Thymus (tissue), 11 donors: ENCODE measurements around the gene SUMF1. TPM values are rescaled to one million over a fixed set of nuclear protein-coding genes. Genes with fewer than 3 reads are reported as not detected.

Experiments
- DNase-seq, 9 donors: peaks; one replicate each; pipeline ENCODE4 v3.0.0-alpha.2; 2013; ENCODE audit warnings: low spot score in 9 of 9, low read depth in 6 of 9, missing footprints in 1 of 9
- H3K27ac ChIP-seq, 2 donors: one replicate each; pipeline ENCODE4 v1.5.1; 2013; ENCODE audit warnings: control low read depth in 1 of 2, low read depth in 1 of 2, low read length in 1 of 2, mild to moderate bottlenecking in 1 of 2, moderate library complexity in 1 of 2
- H3K27me3 ChIP-seq, 2 donors: one replicate each; pipeline ENCODE4 v1.5.1; 2013; ENCODE audit warnings: low read length in 1 of 2; ENCODE audit not compliant: control insufficient read depth in 2 of 2, insufficient read depth in 1 of 2
- H3K36me3 ChIP-seq, 2 donors: one replicate each; pipeline ENCODE4 v1.5.1; 2013; ENCODE audit warnings: low read length in 1 of 2, mild to moderate bottlenecking in 1 of 2, moderate library complexity in 1 of 2; ENCODE audit not compliant: control insufficient read depth in 2 of 2, insufficient read depth in 2 of 2
- H3K4me1 ChIP-seq, 2 donors: one replicate each; pipeline ENCODE4 v1.5.1; 2013; ENCODE audit warnings: low read length in 2 of 2; ENCODE audit not compliant: control insufficient read depth in 2 of 2, insufficient read depth in 2 of 2
- H3K4me3 ChIP-seq, 2 donors: one replicate each; pipeline ENCODE4 v1.5.1; 2013; ENCODE audit warnings: low read length in 2 of 2, control low read depth in 1 of 2, mild to moderate bottlenecking in 1 of 2
- H3K9me3 ChIP-seq, 2 donors: one replicate each; pipeline ENCODE4 v1.5.1; 2013; ENCODE audit warnings: low read length in 1 of 2, mild to moderate bottlenecking in 1 of 2; ENCODE audit not compliant: control insufficient read depth in 2 of 2, insufficient read depth in 1 of 2
- WGBS: extraction: QIAGEN DNeasy Blood & Tissue Kit; methylation state at CpG from one replicate; pipeline ENCODE4 v1.1.7; 2013; 5-methylcytosine and 5-hydroxymethylcytosine counted together
- polyA plus RNA-seq: library from polyadenylated mRNA; stranded (reverse); fragments of 200-250 nt; gene quantifications from one replicate; pipeline ENCODE4 v1.2.3, GENCODE V29; 2013
- total RNA-seq: library from RNA; stranded (reverse); fragments of 120-200 nt; gene quantifications from one replicate; pipeline ENCODE4 v1.2.4, GENCODE V29; 2013
- donor health status: healthy.

Gene SUMF1
- total and polyA plus RNA-seq, 2 donors, result 14.1 to 18.6 TPM

- H3K9me3 ChIP-seq, result no peaks in the 10 kb centered on the region
- peak within 1 kb of the TSS; percentile 87 for H3K27ac ChIP-seq
- peaks cover 22 to 30% of the 10 kb centered on the region in 2 donors for H3K4me1 ChIP-seq
- peaks cover 0 to 18% of the 10 kb centered on the region in 2 donors for H3K27me3 ChIP-seq
- WGBS, result under 1% methylated on average over 47 of the region's 47 CpGs
- peaks cover 0 to 5% of the 10 kb centered on the region in 2 donors for H3K36me3 ChIP-seq
- H3K4me3 ChIP-seq, result peak within 1 kb of the TSS; percentile 74 to 90
- DNase-seq, result peak; percentile 97 to 100 (median 99)
Measured at GRCh38 chr3:4493014-4493940, 26.2 kb upstream of the SUMF1 start, which contains the start of gene ITPR1. Gene ITPR1 (plus strand): TSS chr3:4493348. CDS start chr3:4516492, 23,144 bp downstream.

- peak in 2 of 9 donors; percentile 54 to 74 for DNase-seq
- Histone ChIP-seq H3K36me3 (no peaks in the 10 kb centered on the region), H3K4me3 (peak overlapping the region; percentile 74 to 90), H3K27me3 (peaks cover 0 to 18% of the 10 kb centered on the region in 2 donors), H3K27ac (peak overlapping the region; percentile 63 to 74), H3K9me3 (no peaks in the 10 kb centered on the region), H3K4me1 (peaks cover 22 to 30% of the 10 kb centered on the region in 2 donors)
- under 1% methylated on average over 43 of the region's 43 CpGs for WGBS
Measured at GRCh38 chr3:4492208-4493013, 25.3 kb upstream of the SUMF1 start.

GRCh38 chr3:4491855-4492207, 24.8 kb upstream of the SUMF1 start:
- WGBS, result 50% methylated on average over 5 of the region's 5 CpGs
- no peak for DNase-seq
- Histone ChIP-seq H3K27ac (no peak overlapping the region), H3K4me3 (peak overlapping the region; percentile 74 to 90), H3K4me1 (peaks cover 18 to 30% of the 10 kb centered on the region in 2 donors), H3K27me3 (peaks cover 0 to 18% of the 10 kb centered on the region in 2 donors), H3K36me3 (no peaks in the 10 kb centered on the region), H3K9me3 (no peaks in the 10 kb centered on the region)

GRCh38 chr3:4478261-4478660, 11.2 kb upstream of the SUMF1 start:
- H3K27me3 ChIP-seq, result no peaks in the 10 kb centered on the region
- no peaks in the 10 kb centered on the region for H3K36me3 ChIP-seq
- no peaks in the 10 kb centered on the region for H3K4me1 ChIP-seq
- H3K9me3 ChIP-seq, result no peaks in the 10 kb centered on the region
- H3K4me3 ChIP-seq, result no peak overlapping the region
- no peak for DNase-seq
- 74% methylated on average over 3 of the region's 3 CpGs for WGBS
- H3K27ac ChIP-seq, result no peak overlapping the region

- no peaks in the 10 kb centered on the region for H3K4me1 ChIP-seq
- no peaks in the 10 kb centered on the region for H3K36me3 ChIP-seq
- H3K4me3 ChIP-seq, result no peak overlapping the region
- H3K27ac ChIP-seq, result no peak overlapping the region
- H3K9me3 ChIP-seq, result no peaks in the 10 kb centered on the region
- 89% methylated on average over 1 of the region's 1 CpG for WGBS
- no peak for DNase-seq
- peaks cover 0 to 3% of the 10 kb centered on the region in 2 donors for H3K27me3 ChIP-seq
Measured at GRCh38 chr3:4476496-4476895, 9.4 kb upstream of the SUMF1 start.

GRCh38 chr3:4475804-4476203, 8.7 kb upstream of the SUMF1 start:
- Histone ChIP-seq H3K27me3 (peaks cover 0 to 3% of the 10 kb centered on the region in 2 donors), H3K4me1 (no peaks in the 10 kb centered on the region), H3K4me3 (no peak overlapping the region), H3K36me3 (no peaks in the 10 kb centered on the region), H3K27ac (no peak overlapping the region), H3K9me3 (no peaks in the 10 kb centered on the region)
- no peak for DNase-seq

GRCh38 chr3:4474683-4475490, 7.8 kb upstream of the SUMF1 start:
- H3K36me3 ChIP-seq, result no peaks in the 10 kb centered on the region
- WGBS, result 51% methylated on average over 7 of the region's 7 CpGs
- peaks cover 0 to 3% of the 10 kb centered on the region in 2 donors for H3K27me3 ChIP-seq
- no peak overlapping the region for H3K27ac ChIP-seq
- DNase-seq, result peak in 1 of 9 donors; percentile 44
- no peak overlapping the region for H3K4me3 ChIP-seq
- no peaks in the 10 kb centered on the region for H3K9me3 ChIP-seq
- H3K4me1 ChIP-seq, result no peaks in the 10 kb centered on the region

GRCh38 chr3:4472766-4473165, 5.7 kb upstream of the SUMF1 start:
- H3K27me3 ChIP-seq, result peaks cover 0 to 3% of the 10 kb centered on the region in 2 donors
- no peak overlapping the region for H3K27ac ChIP-seq
- 100% methylated on average over 2 of the region's 2 CpGs for WGBS
- no peak for DNase-seq
- no peaks in the 10 kb centered on the region for H3K9me3 ChIP-seq
- no peak overlapping the region for H3K4me3 ChIP-seq
- no peaks in the 10 kb centered on the region for H3K36me3 ChIP-seq
- no peaks in the 10 kb centered on the region for H3K4me1 ChIP-seq
